ENCODE data around the gene CCDC148.
"Not testable (repeated sequence)": the region's sequence is repeated elsewhere in the genome, so short reads cannot be mapped to it uniquely, and the experiment has no call there.

CCDC148 gene

DNA sequence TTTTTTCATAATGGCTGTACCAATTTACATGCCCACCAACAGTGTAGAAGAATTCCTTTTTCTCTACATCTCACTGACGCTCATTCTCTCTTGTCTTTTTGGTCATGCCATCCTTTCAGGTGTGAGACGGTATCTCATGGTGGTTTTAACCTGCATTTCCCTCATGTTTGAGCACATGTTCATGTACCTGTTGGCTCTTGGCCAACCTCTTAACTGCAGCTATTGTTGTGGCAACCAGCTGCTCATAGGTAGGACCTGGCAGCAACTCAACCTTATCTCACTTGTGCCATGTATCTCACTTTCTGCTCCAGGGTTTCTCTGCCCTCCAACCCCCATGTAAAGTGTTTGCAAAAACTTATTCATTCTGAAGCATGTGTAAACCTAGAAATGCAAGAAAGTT, 187.4 kb downstream of the CCDC148 start:
- Mint-ChIP-seq H3K27ac (no peak overlapping the region), H3K4me3 (no peak overlapping the region), H3K4me1 (no peaks in the 10 kb centered on the region), H3K27me3 (peaks cover 27% of the 10 kb centered on the region), H3K9me3 (peaks cover 0 to 8% of the 10 kb centered on the region in 2 donors)
- DNase-seq, result no peak
- no peak for ATAC-seq

DNA sequence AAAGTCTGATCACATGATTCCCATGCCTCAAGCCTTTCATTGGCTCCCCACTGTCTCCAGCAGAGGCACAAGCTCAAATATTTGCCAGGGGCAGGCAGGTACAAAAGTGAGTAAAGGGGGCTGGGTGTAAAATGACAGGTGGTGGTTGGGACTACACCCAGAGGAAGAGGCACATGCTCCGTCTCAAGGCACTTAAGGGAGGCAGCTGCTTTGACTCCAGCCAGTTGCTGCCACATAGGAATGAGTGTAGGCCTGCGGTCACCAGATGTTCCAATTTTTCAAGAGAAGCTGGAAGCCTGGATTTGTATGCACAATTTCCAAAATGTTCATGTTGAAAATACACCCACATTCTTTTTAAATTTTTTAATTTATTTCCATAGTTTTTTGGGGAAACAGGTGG, 190.4 kb downstream of the CCDC148 start:
- no peak overlapping the region for H3K27ac Mint-ChIP-seq
- H3K27me3 Mint-ChIP-seq, result peaks cover 31% of the 10 kb centered on the region
- DNase-seq, result no peak
- H3K4me3 Mint-ChIP-seq, result no peak overlapping the region
- H3K4me1 Mint-ChIP-seq, result no peaks in the 10 kb centered on the region
- H3K9me3 Mint-ChIP-seq, result peaks cover 0 to 8% of the 10 kb centered on the region in 2 donors
- ATAC-seq, result no peak

DNA sequence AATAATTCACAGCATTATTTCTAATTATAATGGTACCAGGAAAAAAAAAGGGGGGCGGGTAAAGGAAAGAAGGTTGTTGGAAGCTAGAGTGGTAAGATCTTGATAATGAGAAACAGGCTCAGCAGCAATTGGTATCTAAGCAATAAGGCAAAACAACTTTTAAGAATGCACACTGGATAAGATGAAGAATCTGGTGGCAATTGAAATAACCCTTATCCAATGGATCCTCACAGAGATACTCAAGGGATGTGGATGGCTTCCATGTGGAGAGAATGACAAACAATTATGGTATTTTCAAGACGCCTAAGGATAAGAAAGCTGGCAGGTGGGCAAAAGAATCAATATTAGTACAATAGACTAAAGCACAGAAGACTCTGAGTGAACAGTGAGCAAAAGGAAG, 201.3 kb downstream of the CCDC148 start:
- ATAC-seq (no peak), DNase-seq (no peak)
- Mint-ChIP-seq H3K4me1 (no peaks in the 10 kb centered on the region), H3K27ac (no peak overlapping the region), H3K4me3 (no peak overlapping the region), H3K9me3 (no peaks in the 10 kb centered on the region), H3K27me3 (peaks cover 52% of the 10 kb centered on the region)

DNA sequence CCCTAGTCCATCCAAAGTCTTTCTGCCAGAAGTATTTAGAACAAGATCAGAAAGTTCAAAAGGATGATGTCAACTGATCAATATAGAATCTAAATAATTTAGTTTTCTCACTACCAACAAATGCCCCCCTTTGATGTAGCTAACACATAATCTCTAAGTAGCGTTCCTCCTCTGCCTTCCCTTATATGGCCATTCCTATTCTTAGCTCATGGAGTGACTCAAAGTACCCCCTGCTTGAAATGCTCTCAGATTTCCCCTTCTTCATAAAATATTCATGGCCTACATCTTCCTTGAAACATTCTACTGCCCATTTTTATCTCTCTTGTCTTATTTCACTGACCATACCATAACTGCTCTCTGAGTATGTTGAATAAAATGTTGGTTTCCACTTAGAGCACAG, 203.4 kb downstream of the CCDC148 start:
- no peaks in the 10 kb centered on the region for H3K4me1 Mint-ChIP-seq
- H3K9me3 Mint-ChIP-seq, result no peaks in the 10 kb centered on the region
- H3K4me3 Mint-ChIP-seq, result no peak overlapping the region
- ATAC-seq (no peak), DNase-seq (no peak)
- no peak overlapping the region for H3K27ac Mint-ChIP-seq
- peaks cover 35% of the 10 kb centered on the region for H3K27me3 Mint-ChIP-seq

DNA sequence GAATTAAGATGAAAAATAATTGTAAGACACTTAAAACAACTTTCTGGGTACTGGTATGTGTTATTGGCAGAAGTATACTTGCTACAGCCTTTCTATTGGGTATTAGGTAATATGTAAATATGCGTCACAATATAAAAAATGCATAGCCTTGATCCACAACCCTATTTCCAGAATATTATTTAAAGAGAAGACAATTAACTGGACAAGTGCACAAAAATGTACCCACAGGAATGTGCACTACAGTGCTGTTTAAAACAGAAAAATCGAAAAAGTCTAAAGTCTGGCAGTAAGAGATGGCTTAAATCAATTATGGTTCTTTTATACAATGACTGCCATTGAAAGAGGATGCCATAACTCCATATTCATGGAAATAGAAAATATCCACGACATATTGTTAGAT, 205.2 kb downstream of the CCDC148 start:
- Mint-ChIP-seq H3K27me3 (peaks cover 35% of the 10 kb centered on the region), H3K9me3 (no peaks in the 10 kb centered on the region), H3K4me1 (no peaks in the 10 kb centered on the region), H3K4me3 (no peak overlapping the region), H3K27ac (no peak overlapping the region)
- ATAC-seq (no peak), DNase-seq (no peak)

DNA sequence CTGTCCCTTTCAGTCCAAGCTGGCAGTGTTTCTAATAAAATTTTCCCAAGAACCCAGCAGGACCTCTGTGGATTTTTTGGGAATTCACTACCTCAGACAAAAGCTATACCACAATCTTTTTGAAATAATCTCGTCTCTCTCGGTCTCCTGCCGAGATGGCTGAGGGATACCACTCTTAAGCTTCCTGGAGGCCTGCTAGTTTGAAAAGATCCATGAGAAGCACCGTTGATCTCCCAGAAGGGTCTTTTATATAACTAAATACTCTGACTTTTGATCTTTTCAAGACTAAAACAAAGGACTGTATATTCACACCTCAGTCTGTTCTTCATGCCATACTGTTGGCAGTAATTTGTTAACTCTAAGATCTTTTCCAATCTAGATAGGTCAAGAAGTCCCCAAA, 213.2 kb downstream of the CCDC148 start:
- DNase-seq (no peak), ATAC-seq (no peak)
- no peaks in the 10 kb centered on the region for H3K4me1 Mint-ChIP-seq
- peak overlapping the region in 1 of 2 donors; percentile 68 for H3K27ac Mint-ChIP-seq
- no peak overlapping the region for H3K4me3 Mint-ChIP-seq
- no peaks in the 10 kb centered on the region for H3K27me3 Mint-ChIP-seq
- H3K9me3 Mint-ChIP-seq, result no peaks in the 10 kb centered on the region

DNA sequence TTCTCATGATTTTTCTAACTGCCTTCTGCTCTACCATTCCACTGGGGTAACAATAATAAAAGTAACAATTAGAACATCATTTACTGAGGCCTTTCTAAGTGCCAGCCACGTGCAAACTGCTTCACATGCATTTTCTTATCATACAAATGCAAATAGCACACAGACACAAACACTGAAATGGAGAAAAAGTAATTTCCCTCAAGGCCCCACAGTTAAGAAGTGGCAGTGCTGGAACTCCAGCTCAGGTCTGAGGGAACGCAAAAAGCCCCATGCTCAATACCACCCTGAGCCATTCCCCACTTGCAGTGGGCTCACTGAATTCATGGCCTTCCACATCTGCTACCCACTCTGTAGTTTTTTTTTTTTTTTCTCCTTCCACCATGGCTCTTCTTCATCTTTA, 214.3 kb downstream of the CCDC148 start:
- Mint-ChIP-seq H3K9me3 (no peaks in the 10 kb centered on the region), H3K4me3 (no peak overlapping the region), H3K27me3 (no peaks in the 10 kb centered on the region), H3K4me1 (no peaks in the 10 kb centered on the region), H3K27ac (no peak overlapping the region)
- DNase-seq (no peak), ATAC-seq (no peak)

DNA sequence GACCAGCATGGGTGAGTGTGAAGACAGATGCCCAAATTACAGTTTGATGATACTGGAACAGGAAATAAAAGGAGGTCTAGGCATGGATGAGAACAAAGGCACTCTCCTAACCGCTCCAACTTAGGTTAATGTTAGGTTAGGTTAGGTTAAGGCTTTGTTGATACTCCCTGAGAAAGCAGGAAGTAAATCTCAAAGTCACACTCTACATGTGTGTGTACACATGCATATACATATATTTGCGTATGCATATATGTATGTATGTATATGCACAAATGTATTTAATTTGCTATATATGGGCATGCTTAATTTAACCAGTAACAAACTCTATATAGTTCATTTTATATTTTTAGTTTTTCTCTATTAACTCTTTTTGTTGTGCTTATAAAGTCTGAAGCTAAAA, 215.6 kb downstream of the CCDC148 start:
- no peak overlapping the region for H3K4me3 Mint-ChIP-seq
- no peaks in the 10 kb centered on the region for H3K27me3 Mint-ChIP-seq
- no peaks in the 10 kb centered on the region for H3K4me1 Mint-ChIP-seq
- ATAC-seq, result no peak
- DNase-seq, result no peak
- no peak overlapping the region for H3K27ac Mint-ChIP-seq
- no peaks in the 10 kb centered on the region for H3K9me3 Mint-ChIP-seq

DNA sequence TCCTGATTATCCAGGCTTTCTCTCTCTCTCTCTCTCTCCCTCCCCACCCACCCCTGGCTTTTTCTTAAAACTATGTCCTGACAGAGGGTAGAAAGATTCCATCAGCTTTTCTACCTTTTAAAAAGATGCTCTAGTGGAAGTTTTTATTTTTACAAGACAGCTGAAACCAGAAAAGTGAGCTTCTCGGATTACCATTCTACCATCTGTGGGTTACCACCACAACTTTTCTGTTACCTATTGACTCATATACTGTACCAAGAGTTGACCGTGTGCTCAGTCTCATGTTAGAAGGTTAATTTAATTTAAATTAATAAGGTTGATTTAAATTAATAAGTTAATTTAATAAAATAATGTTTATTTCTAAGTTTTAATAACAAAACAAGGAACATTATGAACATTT, 217.3 kb downstream of the CCDC148 start:
- DNase-seq, result no peak
- no peak overlapping the region for H3K4me3 Mint-ChIP-seq
- H3K9me3 Mint-ChIP-seq, result no peaks in the 10 kb centered on the region
- H3K27me3 Mint-ChIP-seq, result no peaks in the 10 kb centered on the region
- no peak for ATAC-seq
- H3K27ac Mint-ChIP-seq, result no peak overlapping the region
- no peaks in the 10 kb centered on the region for H3K4me1 Mint-ChIP-seq

DNA sequence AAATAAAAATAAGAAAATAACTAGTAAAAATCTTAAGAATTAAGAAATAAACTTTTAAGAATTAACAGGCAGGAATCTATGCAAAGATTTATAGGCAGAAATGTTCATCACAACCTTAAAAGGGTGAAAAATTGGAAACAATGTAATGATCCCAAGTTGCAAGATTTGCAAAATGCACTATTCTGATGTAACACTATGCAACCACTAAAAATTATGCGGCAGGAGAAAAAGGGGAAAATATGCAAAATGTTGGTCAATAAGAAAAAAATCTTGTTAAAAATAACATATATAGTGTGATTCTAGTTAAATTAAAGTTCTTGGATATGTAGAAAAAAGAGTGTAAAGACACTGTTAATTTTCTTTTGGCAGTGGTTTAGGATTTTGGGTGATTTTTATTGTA, 222.1 kb downstream of the CCDC148 start:
- Mint-ChIP-seq H3K4me1 (no peaks in the 10 kb centered on the region), H3K4me3 (no peak overlapping the region), H3K9me3 (no peaks in the 10 kb centered on the region), H3K27me3 (no peaks in the 10 kb centered on the region), H3K27ac (no peak overlapping the region)
- ATAC-seq (no peak), DNase-seq (no peak)

DNA sequence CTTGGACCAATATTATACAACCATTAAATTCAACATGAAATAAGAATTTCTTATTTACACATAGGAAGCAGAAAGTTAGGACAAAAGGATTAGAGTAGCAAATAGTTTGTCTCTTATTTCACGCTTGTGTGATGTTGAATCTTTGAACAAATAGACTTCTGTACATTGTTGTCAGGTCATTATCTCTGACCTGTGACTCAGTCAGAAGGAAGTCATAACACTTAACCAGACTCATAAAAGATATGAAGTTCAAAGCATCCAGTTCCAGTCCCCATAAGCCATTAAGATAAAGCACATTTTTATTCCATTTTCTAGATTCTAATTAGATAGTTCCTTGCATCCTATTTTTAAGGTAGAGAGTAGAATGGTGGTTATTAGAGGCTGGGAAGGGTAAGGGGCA, 224.1 kb downstream of the CCDC148 start:
- Mint-ChIP-seq H3K27me3 (no peaks in the 10 kb centered on the region), H3K9me3 (no peaks in the 10 kb centered on the region), H3K4me3 (no peak overlapping the region), H3K27ac (no peak overlapping the region), H3K4me1 (no peaks in the 10 kb centered on the region)
- ATAC-seq (no peak), DNase-seq (no peak)

DNA sequence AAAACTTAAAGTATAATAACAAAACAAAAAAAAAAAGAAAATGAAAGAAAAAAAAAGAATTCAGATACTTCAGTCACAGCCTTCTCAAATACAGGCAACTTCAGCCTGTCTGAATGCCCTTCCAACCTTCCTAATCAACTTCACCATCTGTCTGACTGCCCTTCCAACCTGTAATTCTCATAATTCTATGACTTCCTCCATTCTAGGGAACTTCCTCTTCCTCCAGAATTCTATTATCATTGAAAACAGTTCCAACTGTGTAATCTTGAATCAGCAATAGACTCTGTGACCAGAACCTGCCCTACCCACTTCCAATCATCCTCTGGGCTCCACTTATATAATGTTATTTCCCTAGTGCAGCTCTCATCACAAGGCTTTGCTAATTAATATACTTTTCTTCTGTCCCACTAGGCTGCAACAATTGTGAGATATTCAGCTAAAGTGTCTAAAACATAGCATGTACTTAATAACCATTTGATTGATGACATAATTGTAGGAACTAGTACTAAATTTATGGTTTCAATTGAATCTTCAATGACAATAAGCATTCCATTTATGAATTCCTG, 227.5 kb downstream of the CCDC148 start:
- Mint-ChIP-seq H3K4me3 (no peak overlapping the region), H3K27me3 (peaks cover 14% of the 10 kb centered on the region), H3K27ac (no peak overlapping the region), H3K4me1 (no peaks in the 10 kb centered on the region), H3K9me3 (no peaks in the 10 kb centered on the region)
- ATAC-seq, result no peak
- no peak for DNase-seq

DNA sequence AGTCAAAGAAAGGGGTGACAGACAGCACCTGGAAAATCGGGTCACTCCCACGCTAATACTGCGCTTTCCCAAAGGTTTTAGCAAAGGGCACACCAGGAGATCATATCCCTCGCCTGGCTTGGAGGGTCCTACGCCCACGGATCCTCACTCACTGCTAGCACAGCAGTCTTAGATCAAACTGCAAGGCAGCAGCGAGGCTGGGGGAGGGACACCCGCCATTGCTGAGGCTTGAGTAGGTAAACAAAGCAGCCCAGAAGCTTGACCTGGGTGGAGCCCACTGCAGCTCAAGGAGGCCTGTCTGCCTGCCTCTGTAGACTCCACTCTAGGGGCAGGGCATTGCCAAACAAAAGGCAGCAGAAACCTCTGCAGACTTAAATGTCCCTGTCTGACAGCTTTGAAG, 233.5 kb downstream of the CCDC148 start:
- DNase-seq, ATAC-seq, H3K4me3 Mint-ChIP-seq, H3K27ac Mint-ChIP-seq, H3K9me3 Mint-ChIP-seq, H3K4me1 Mint-ChIP-seq: not testable (repeated sequence)
- H3K27me3 Mint-ChIP-seq, result peaks cover 38% of the 10 kb centered on the region

DNA sequence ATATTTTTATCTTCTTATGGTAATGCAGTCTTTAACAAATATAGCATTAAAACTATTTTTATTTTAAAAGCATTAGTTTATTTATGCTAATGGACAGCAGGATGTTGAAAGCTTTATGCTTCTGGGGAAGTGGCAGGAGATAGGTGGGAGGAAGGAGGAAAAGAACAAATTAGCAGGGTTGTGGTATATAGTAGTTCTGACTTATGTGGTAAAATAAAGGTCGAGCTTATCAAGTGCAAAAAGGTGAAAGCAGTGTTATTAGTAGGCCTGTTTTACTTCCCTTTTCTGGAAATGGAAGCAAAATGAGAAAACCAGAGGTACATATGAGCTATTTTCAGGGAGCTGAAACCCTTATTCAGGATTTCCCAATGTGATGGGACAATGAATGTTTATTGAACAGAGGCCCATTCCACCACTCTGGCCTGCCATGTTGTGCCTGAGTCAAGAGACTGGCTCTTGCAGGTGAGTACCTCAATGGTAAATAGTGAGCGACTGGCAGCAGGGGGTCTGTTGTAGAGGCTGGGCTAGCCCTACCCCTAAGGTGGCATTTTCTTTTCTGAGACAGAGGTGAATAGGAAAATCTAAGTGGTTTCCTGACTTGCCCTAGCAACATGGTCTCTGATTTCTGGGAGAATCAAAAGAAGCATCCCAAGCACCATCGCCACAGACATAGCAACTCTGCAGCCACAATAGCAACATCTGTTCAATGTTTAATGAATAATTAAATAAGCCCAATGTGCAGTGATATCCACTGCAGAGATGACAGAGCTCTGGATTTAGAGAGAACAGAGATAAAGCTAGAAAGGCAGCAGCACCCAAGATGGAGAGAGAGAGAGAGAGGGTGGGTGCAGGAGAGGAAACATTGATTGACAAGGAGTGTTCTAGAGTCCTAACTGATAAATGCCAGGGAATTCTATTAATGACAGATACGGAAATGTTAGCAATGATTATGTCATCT, 235.2 kb downstream of the CCDC148 start:
- Mint-ChIP-seq H3K4me3 (no peak overlapping the region), H3K27me3 (peaks cover 38% of the 10 kb centered on the region), H3K9me3 (no peaks in the 10 kb centered on the region), H3K4me1 (no peaks in the 10 kb centered on the region), H3K27ac (no peak overlapping the region)
- ATAC-seq (no peak), DNase-seq (no peak)

DNA sequence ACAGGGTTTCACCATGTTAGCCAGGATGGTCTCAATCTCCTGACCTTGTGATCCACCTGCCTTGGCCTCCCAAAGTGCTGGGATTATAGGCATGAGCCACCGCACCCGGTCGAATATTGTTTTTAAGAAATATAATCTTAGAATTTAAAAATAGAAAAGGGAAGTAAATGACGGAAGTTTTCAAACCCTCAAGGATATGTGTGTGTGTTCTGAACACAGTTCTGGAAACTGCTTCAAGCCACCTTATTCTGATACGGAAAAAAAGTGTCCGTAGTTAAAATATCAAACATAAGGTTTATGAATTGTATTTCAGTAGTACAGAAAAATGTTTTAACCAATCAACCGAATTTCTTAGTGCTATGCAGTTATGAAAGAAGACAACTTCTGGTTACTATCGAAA, 239.0 kb downstream of the CCDC148 start:
- DNase-seq (no peak), ATAC-seq (no peak)
- Mint-ChIP-seq H3K27ac (no peak overlapping the region), H3K4me3 (no peak overlapping the region), H3K4me1 (peaks cover 6% of the 10 kb centered on the region), H3K9me3 (no peaks in the 10 kb centered on the region), H3K27me3 (peaks cover 15% of the 10 kb centered on the region)

DNA sequence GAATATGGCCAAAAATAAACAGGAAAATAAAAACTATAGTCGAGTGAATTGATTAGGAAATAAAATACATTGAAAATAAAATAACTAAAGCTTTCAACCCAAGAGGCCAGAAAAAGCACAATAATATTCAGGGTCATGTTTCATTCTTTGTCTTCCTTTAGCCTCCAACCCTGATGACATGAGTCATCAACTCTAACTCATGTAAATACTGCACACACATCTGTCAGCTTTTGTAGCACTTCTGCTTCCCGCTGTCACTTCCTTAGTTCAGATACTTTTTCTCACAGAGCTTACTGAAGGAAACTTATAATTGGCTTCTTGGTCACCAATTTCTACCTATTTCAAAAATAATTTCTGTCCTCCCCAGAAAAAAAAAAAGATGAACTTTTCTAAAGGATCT, 242.1 kb downstream of the CCDC148 start:
- DNase-seq, result no peak

More for the DNA sequence above, 242.1 kb downstream of the CCDC148 start:
- H3K27ac Mint-ChIP-seq, result no peak overlapping the region
- H3K4me1 Mint-ChIP-seq, result peaks cover 6% of the 10 kb centered on the region
- H3K9me3 Mint-ChIP-seq, result no peaks in the 10 kb centered on the region
- peak; percentile 53 for ATAC-seq
- H3K27me3 Mint-ChIP-seq, result peaks cover 9% of the 10 kb centered on the region
- H3K4me3 Mint-ChIP-seq, result no peak overlapping the region

Measured in stimulated activated naive CD8-positive, alpha-beta T cell treated with anti-CD3 and anti-CD28 coated beads, Interleukin-15, amount 100 ng/mL, for 72 hours (primary cell).